Colon (tissue), 2 donors: Measurements from ENCODE around the gene PTGER2.

Experiments used
- FAIRE-seq: peaks from 2 replicates; lab custom pipeline; 2012; peaks lifted over from hg19 to GRCh38; lab: Jason Lieb, UNC
- donor health status: control.
- donor health status: control.

Gene PTGER2

GRCh38 chr14:52339262-52339661 lies 25.1 kb downstream of the PTGER2 start:
- FAIRE-seq, result no peak

GRCh38 chr14:52342849-52343596 lies 28.9 kb downstream of the PTGER2 start:
- FAIRE-seq, result no peak

- FAIRE-seq, result no peak
Measured at GRCh38 chr14:52346778-52347177, 32.7 kb downstream of the PTGER2 start.

- FAIRE-seq, result peak; percentile 28
Measured at GRCh38 chr14:52348279-52348678, 34.2 kb downstream of the PTGER2 start.

- FAIRE-seq, result no peak
Measured at GRCh38 chr14:52348776-52349175, 34.7 kb downstream of the PTGER2 start.

- no peak for FAIRE-seq
Measured at GRCh38 chr14:52349731-52350130, 35.6 kb downstream of the PTGER2 start.

- FAIRE-seq, result no peak
Measured at GRCh38 chr14:52350445-52350844, 36.3 kb downstream of the PTGER2 start.

- FAIRE-seq, result no peak
Measured at GRCh38 chr14:52351233-52352060, 37.3 kb downstream of the PTGER2 start.

- FAIRE-seq, result no peak
Measured at GRCh38 chr14:52352061-52352491, 38.0 kb downstream of the PTGER2 start.

- peak; percentile 47 for FAIRE-seq
Measured at GRCh38 chr14:52352569-52352968, 38.5 kb downstream of the PTGER2 start.

- no peak for FAIRE-seq
Measured at GRCh38 chr14:52354242-52354641, 40.1 kb downstream of the PTGER2 start.

GRCh38 chr14:52355016-52355431 lies 40.9 kb downstream of the PTGER2 start:
- FAIRE-seq, result no peak

GRCh38 chr14:52355526-52355925 lies 41.4 kb downstream of the PTGER2 start:
- no peak for FAIRE-seq

GRCh38 chr14:52356025-52356424 lies 41.9 kb downstream of the PTGER2 start:
- FAIRE-seq, result no peak

- no peak for FAIRE-seq
Measured at GRCh38 chr14:52360831-52361230, 46.7 kb downstream of the PTGER2 start.

- no peak for FAIRE-seq
Measured at GRCh38 chr14:52363041-52363704, 49.1 kb downstream of the PTGER2 start.

- no peak for FAIRE-seq
Measured at GRCh38 chr14:52363961-52364360, 49.8 kb downstream of the PTGER2 start.

GRCh38 chr14:52365071-52365470 lies 51.0 kb downstream of the PTGER2 start:
- FAIRE-seq, result no peak

GRCh38 chr14:52366796-52367315 lies 52.7 kb downstream of the PTGER2 start:
- no peak for FAIRE-seq

GRCh38 chr14:52369305-52369801 lies 55.2 kb downstream of the PTGER2 start:
- FAIRE-seq, result no peak

- FAIRE-seq, result no peak
Measured at GRCh38 chr14:52370406-52370935, 56.4 kb downstream of the PTGER2 start.

- no peak for FAIRE-seq
Measured at GRCh38 chr14:52377940-52378339, 63.8 kb downstream of the PTGER2 start.
